GM10847 (cell line): ENCODE results near the gene PDE12.
A peak's percentile ranks its signal among the peaks of the same experiment; 100 is the strongest.

Source experiments
- POLR2A ChIP-seq: IDR thresholded peaks from 2 replicates; pipeline ENCODE4 v1.6.1; 2011; ENCODE audit not compliant: insufficient read length; ENCODE audit errors: extremely low read depth

Gene PDE12

DNA sequence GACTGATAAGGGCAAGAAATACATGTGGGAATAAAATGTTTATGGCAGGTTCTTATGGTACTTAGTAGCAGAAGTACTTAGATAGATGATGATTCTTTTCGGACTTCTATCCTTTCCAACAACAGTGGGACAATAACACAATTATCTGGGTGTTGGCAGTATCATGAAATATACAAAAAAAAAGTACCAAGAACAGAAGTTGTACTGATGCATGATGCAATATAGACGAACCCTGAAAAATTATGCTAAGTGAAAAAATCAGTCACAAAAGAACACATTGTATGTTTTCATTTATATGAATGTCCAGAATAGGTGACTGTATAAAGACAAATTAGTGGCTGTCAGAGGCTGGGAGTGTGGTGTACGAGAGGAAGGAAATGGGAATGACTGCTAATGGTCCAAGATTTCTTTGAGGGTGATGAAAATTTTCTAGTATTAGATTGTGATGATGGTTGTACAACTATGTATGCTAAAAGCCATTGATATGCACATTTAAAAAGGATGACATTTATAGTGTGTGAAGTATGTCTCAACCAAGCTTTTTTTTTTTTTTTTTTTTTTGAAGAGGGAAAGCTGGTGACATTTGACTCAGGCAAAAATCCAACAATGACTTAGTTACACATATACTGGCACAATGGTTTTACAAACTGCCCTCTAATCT is 20.0 kb downstream of the PDE12 start:
- TF ChIP-seq POLR2A: no peak

GRCh38 chr3:57577801-57578200 is 21.7 kb downstream of the PDE12 start:
- TF ChIP-seq POLR2A: no peak

- no peak for TF ChIP-seq POLR2A
Measured at GRCh38 chr3:57582474-57583168, 26.5 kb downstream of the PDE12 start.

GRCh38 chr3:57583544-57583943 is 27.5 kb downstream of the PDE12 start:
- no peak for TF ChIP-seq POLR2A

GRCh38 chr3:57586778-57587177 is 30.7 kb downstream of the PDE12 start:
- no peak for TF ChIP-seq POLR2A

GRCh38 chr3:57587905-57588304 is 31.8 kb downstream of the PDE12 start:
- TF ChIP-seq POLR2A: no peak

DNA sequence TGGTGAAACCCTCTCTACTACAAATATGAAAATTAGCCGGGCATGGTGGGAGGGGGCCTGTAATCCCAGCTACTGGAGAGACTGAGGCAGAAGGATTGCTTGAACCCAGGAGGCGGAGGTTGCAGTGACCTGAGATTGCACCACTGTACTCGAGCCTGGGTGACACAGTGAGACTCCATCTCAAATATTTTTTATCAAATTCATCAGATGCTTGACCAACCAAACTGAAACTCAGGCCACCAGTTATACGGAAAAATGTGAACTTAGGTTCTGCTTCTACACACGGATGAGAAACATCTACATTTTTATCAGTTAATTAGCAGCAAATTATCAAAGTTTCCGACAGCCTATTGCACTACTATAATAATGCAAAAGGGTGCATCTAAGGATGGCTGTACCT is 36.2 kb downstream of the PDE12 start:
- TF ChIP-seq POLR2A: no peak

DNA sequence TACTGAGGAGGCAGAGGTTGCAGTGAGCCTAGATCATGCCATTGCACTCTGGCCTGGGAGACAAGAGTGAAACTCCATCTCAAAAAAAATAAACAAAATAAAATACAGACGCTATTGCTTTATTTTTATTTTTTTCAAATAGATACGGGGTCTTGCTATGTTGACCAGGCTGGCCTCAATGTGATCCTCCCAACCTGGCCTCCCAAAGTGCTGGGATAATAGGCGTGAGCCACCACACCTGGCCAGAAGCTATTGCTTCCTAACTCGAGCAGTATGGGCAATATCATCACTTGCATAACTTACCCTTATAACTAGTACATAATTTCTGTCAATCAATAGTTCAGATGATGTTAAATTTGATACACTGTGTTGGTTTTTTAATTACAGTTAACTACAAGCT is 38.1 kb downstream of the PDE12 start:
- TF ChIP-seq POLR2A: no peak

- TF ChIP-seq POLR2A: no peak
Measured at GRCh38 chr3:57594576-57594975, 38.5 kb downstream of the PDE12 start.

GRCh38 chr3:57596495-57597126 is 40.5 kb downstream of the PDE12 start:
- no peak for TF ChIP-seq POLR2A

- peak; percentile 96 for TF ChIP-seq POLR2A
Measured at GRCh38 chr3:57597127-57597923, 41.3 kb downstream of the PDE12 start, which contains the start of gene ARF4. Gene ARF4 (minus strand): TSS chr3:57597344. CDS start chr3:57597140, 204 bp downstream.

GRCh38 chr3:57598765-57599360 is 42.8 kb downstream of the PDE12 start:
- no peak for TF ChIP-seq POLR2A

DNA sequence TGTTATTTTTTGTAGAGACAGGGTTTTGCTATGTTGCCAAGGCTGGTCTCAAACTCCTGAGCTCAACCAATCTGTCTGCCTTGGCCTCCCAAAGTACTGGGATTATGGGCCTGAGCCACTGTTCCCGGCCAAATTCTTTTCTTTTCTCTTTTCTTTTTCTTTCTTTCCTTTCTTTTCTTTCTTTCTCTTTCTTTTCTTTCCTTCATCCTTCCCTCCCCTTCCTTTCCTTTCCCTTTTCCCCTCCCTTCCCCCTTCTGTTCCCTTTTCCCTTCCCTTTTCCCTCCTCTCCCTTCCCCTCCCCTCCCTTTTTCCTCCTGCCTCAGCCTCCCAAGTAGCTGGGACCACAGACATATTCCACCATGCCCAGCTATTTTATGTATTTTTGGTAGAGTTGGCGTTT is 44.1 kb downstream of the PDE12 start:
- TF ChIP-seq POLR2A: no peak

GRCh38 chr3:57604971-57605370 is 48.9 kb downstream of the PDE12 start:
- TF ChIP-seq POLR2A: no peak

DNA sequence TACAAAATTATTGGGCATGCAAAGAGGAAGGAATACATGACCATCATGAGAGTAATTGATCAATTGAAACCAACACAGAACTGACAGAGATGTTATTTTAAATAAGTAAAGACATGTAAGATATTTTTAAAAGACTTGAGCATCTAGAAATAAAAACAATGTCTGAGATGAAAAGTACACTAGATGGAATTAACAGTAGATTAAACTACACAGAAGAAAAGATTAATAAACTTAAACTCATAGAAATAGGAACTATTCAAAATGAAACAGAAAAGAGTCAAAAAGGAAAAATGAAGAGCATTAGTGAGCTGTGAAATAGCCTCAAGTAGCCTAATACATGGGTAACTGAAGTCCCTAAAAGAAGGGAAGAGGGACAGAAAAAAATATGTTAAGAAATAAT is 49.6 kb downstream of the PDE12 start:
- TF ChIP-seq POLR2A: no peak

DNA sequence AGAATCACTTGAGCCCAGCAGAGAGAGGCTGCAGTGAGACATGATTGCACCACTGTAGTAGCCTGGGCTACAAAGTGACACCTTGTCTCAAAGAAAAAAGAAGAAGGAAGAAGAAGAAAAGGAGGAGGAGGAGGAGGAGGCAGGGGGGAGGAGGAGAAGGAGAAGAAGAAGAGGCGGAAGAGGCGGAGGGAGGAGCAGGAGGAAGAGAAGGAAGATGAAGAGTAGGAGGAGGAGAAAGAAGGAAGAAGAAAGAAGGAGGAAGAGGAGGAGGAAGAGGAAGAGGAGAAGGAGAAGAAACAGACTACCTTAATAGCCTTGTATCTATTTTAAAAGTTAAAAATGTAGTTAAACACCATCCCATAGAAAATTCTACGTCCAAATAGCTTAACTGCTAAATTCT is 60.2 kb downstream of the PDE12 start:
- TF ChIP-seq POLR2A: no peak
